GM18519 (cell line): Measurements from ENCODE around the gene ERFL.
"Not testable (repeated sequence)": the region's sequence is repeated elsewhere in the genome, so short reads cannot be mapped to it uniquely, and the experiment has no call there.

Experiments used
- ATAC-seq: cut with Tn5 transposase; IDR thresholded peaks from one replicate; pipeline ENCODE4 v1.9.1; 2021; ENCODE audit warnings: mild to moderate bottlenecking, moderate library complexity; ENCODE audit not compliant: unreplicated experiment, low FRiP score

The ERFL gene

GRCh38 chr19:41944336-41944735 is 16.1 kb upstream of the ERFL start:
- no peak for ATAC-seq

- no peak for ATAC-seq
Measured at GRCh38 chr19:41941410-41942202, 13.4 kb upstream of the ERFL start.

- no peak for ATAC-seq
Measured at GRCh38 chr19:41940731-41941409, 12.6 kb upstream of the ERFL start.

GRCh38 chr19:41939861-41940730 is 11.8 kb upstream of the ERFL start:
- ATAC-seq: no peak

GRCh38 chr19:41939209-41939608 is 11.0 kb upstream of the ERFL start:
- not testable (repeated sequence) for ATAC-seq

- no peak for ATAC-seq
Measured at GRCh38 chr19:41937525-41938468, 9.5 kb upstream of the ERFL start.

- no peak for ATAC-seq
Measured at GRCh38 chr19:41936961-41937360, 8.7 kb upstream of the ERFL start.

- ATAC-seq: no peak
Measured at GRCh38 chr19:41936416-41936850, 8.2 kb upstream of the ERFL start.

- no peak for ATAC-seq
Measured at GRCh38 chr19:41935760-41936415, 7.6 kb upstream of the ERFL start.

- no peak for ATAC-seq
Measured at GRCh38 chr19:41934849-41935374, 6.7 kb upstream of the ERFL start.

GRCh38 chr19:41933693-41934426 is 5.6 kb upstream of the ERFL start:
- no peak for ATAC-seq

- no peak for ATAC-seq
Measured at GRCh38 chr19:41932720-41933332, 4.6 kb upstream of the ERFL start.

- ATAC-seq: no peak
Measured at GRCh38 chr19:41932259-41932719, 4.0 kb upstream of the ERFL start.

- no peak for ATAC-seq
Measured at GRCh38 chr19:41930926-41931592, 2.8 kb upstream of the ERFL start.

GRCh38 chr19:41930322-41930722 is 2.1 kb upstream of the ERFL start:
- ATAC-seq: no peak

GRCh38 chr19:41929536-41930071 is 1.4 kb upstream of the ERFL start:
- ATAC-seq: no peak
